ENCODE measurements around the gene N4BP2.
"Not testable (repeated sequence)": the region's sequence is repeated elsewhere in the genome, so short reads cannot be mapped to it uniquely, and the experiment has no call there.

N4BP2 gene

GRCh38 chr4:40065010-40065409 lies 8.4 kb downstream of the N4BP2 start:
- Histone ChIP-seq H3K27ac (no peak overlapping the region), H3K36me3 (replicated peaks) (no peaks in the 10 kb centered on the region), H3K27me3 (replicated peaks) (no peaks in the 10 kb centered on the region), H3K4me3 (ENCODE audit: low read depth, low read length) (no peak overlapping the region)
- no peak for TF ChIP-seq CTCF (IDR thresholded peaks at IDR 0.05; ENCODE audit: low read depth, low read length, missing control alignments)
- in situ Hi-C loops (cut with HindIII; ENCODE audit: low pct_ligation_motif_present, low sequenced_read_pairs): no loop called here
- no peak for DNase-seq

DNA sequence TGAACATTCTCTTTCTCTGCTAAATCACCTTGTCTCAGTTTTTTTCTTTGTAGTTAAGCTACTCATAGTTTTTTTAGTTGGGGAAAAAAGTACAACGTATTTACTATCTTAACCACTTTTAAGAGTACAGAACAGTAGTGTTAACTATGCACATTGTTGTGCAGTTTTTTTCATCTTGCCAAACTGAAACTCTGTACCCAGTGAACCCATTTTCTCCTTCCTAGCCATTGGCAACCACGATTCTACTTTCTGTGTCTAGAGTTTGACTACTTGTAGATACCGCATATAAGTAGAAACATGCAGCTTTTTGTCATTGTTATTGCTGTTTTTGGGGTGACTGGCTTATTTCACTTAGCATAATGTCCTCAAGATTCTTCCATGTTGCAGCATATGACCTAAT lies 10.0 kb downstream of the N4BP2 start:
- in situ Hi-C loops (cut with HindIII; ENCODE audit: low pct_ligation_motif_present, low sequenced_read_pairs): no loop called here
- DNase-seq: no peak
- no peak for TF ChIP-seq CTCF (IDR thresholded peaks at IDR 0.05; ENCODE audit: low read depth, low read length, missing control alignments)

GRCh38 chr4:40070387-40070786 lies 13.7 kb downstream of the N4BP2 start:
- Histone ChIP-seq H3K36me3 (replicated peaks) (no peaks in the 10 kb centered on the region), H3K27ac (no peak overlapping the region), H3K4me3 (ENCODE audit: low read depth, low read length) (no peak overlapping the region), H3K27me3 (replicated peaks) (no peaks in the 10 kb centered on the region)
- no peak for TF ChIP-seq CTCF (IDR thresholded peaks at IDR 0.05; ENCODE audit: low read depth, low read length, missing control alignments)
- no peak for DNase-seq
- in situ Hi-C loops (cut with HindIII; ENCODE audit: low pct_ligation_motif_present, low sequenced_read_pairs): no loop called here

More for the DNA sequence above, 10.0 kb downstream of the N4BP2 start:
- H3K4me3 ChIP-seq (ENCODE audit: low read depth, low read length): no peak overlapping the region
- no peak overlapping the region for H3K27ac ChIP-seq
- H3K27me3 ChIP-seq (replicated peaks): no peaks in the 10 kb centered on the region
- H3K36me3 ChIP-seq (replicated peaks): no peaks in the 10 kb centered on the region

- TF ChIP-seq CTCF (IDR thresholded peaks at IDR 0.05; ENCODE audit: low read depth, low read length, missing control alignments): no peak
- no peak overlapping the region for H3K4me3 ChIP-seq (ENCODE audit: low read depth, low read length)
- in situ Hi-C loops (cut with HindIII; ENCODE audit: low pct_ligation_motif_present, low sequenced_read_pairs): no loop called here
- no peaks in the 10 kb centered on the region for H3K36me3 ChIP-seq (replicated peaks)
- DNase-seq: no peak
- no peaks in the 10 kb centered on the region for H3K27me3 ChIP-seq (replicated peaks)
- no peak overlapping the region for H3K27ac ChIP-seq
Observed at GRCh38 chr4:40086421-40086820, 29.8 kb downstream of the N4BP2 start.

DNA sequence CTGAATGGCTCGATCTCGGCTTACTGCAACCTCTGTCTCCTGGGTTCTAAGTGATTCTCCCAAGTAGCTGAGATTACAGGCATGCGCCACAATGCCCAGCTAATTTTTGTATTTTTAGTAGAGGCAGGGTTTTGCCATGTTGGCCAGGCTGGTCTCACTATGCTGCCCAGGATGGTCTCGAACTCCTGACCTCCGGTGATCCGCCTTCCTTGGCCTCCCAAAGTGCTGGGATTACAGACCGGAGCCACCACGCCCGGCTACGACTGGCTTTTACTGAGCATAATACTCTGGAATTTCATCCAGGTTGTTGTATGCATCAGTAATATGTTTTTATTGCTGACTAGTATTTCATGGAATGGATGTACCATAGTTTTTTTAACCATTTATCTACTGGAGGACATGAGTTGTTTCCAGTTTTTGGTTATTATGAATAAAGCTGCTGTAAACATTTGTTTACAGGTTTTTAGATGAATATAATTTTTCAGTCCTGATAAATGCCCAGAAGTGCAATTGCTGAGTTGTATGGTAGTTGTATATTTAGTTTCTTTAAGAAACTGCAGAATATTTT lies 31.2 kb downstream of the N4BP2 start:
- no peak for DNase-seq
- TF ChIP-seq CTCF (IDR thresholded peaks at IDR 0.05; ENCODE audit: low read depth, low read length, missing control alignments): no peak
- in situ Hi-C loops (cut with HindIII; ENCODE audit: low pct_ligation_motif_present, low sequenced_read_pairs): no loop called here
- no peak overlapping the region for H3K4me3 ChIP-seq (ENCODE audit: low read depth, low read length)
- no peak overlapping the region for H3K27ac ChIP-seq
- no peaks in the 10 kb centered on the region for H3K36me3 ChIP-seq (replicated peaks)
- no peaks in the 10 kb centered on the region for H3K27me3 ChIP-seq (replicated peaks)

DNA sequence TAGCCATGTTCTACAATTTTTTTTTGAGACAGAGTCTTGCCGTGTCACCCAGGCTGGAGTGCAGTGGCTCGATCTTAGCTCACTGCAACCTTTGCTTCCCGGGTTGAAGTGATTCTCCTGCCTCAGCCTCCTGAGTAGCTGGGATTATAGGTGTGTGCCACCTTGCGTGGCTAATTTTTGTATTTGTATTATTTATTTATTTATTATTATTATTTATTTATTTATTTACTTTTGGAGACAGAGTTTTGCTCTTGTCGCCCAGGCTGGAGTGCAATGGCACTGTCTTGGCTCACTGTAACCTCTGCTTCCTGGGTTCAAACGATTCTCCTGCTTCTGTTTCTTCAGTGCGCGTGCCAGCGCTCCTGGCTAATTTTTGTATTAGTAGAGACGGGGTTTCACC lies 36.8 kb downstream of the N4BP2 start:
- H3K27me3 ChIP-seq (replicated peaks); DNase-seq; H3K36me3 ChIP-seq (replicated peaks); H3K4me3 ChIP-seq (ENCODE audit: low read depth, low read length); H3K27ac ChIP-seq; in situ Hi-C loops (cut with HindIII; ENCODE audit: low pct_ligation_motif_present, low sequenced_read_pairs): not testable (repeated sequence)
